OCI-LY1 (cell line): ENCODE data around the gene HIRIP3.

Source experiments
- H2AFZ ChIP-seq: fragments of 200-600 bp; sonication (generic), shearing (Covaris generic); 2 replicates; pipeline ENCODE4 v1.6.0; 2014; ENCODE audit warnings: antibody characterized with exemption, mild to moderate bottlenecking, low read length
- H3F3A ChIP-seq: fragments of 200-600 bp; sonication (generic), shearing (Covaris generic); 2 replicates; pipeline ENCODE4 v1.6.0; 2014; ENCODE audit warnings: mild to moderate bottlenecking, antibody characterized with exemption, low read length, moderate library complexity; ENCODE audit not compliant: insufficient read depth
- H3K27ac ChIP-seq: fragments of 200-600 bp; sonication (generic); 2 replicates; pipeline ENCODE4 v1.5.1; 2014; ENCODE audit warnings: low read length, mixed run types, mild to moderate bottlenecking, low read depth; ENCODE audit not compliant: poor library complexity, severe bottlenecking
- H3K27me3 ChIP-seq: fragments of 200-600 bp; sonication (generic); 2 replicates; pipeline ENCODE4 v1.6.0; 2014; ENCODE audit warnings: antibody characterized with exemption, mild to moderate bottlenecking, low read length, moderate library complexity; ENCODE audit not compliant: insufficient read depth
- H3K36me3 ChIP-seq: fragments of 200-600 bp; sonication (generic); 2 replicates; pipeline ENCODE4 v1.6.1; 2014; ENCODE audit warnings: mild to moderate bottlenecking, antibody characterized with exemption, low read length, moderate library complexity, mixed read lengths; ENCODE audit not compliant: insufficient read depth
- H3K4me1 ChIP-seq: fragments of 200-600 bp; sonication (generic); 2 replicates; pipeline ENCODE4 v1.5.1; 2014; ENCODE audit warnings: mild to moderate bottlenecking, low read length, moderate library complexity; ENCODE audit not compliant: insufficient read depth, severe bottlenecking
- H3K4me2 ChIP-seq: fragments of 200-600 bp; sonication (generic), shearing (Covaris generic); 2 replicates; pipeline ENCODE4 v1.6.1; 2014; ENCODE audit warnings: low read length
- H3K4me3 ChIP-seq: fragments of 200-600 bp; sonication (generic); 2 replicates; pipeline ENCODE4 v1.5.1; 2014; ENCODE audit warnings: low read length, low read depth, mild to moderate bottlenecking, mixed read lengths; ENCODE audit not compliant: poor library complexity, severe bottlenecking
- H3K79me2 ChIP-seq: fragments of 200-600 bp; shearing (Covaris generic); 2 replicates; pipeline ENCODE4 v1.6.1; 2016; ENCODE audit warnings: mixed run types, low read length, mixed read lengths; ENCODE audit not compliant: insufficient read depth
- H3K9ac ChIP-seq: fragments of 200-600 bp; sonication (generic), shearing (Covaris generic); 2 replicates; pipeline ENCODE4 v1.6.1; 2014; ENCODE audit warnings: mild to moderate bottlenecking, low read length, mixed read lengths
- H3K9me2 ChIP-seq: fragments of 200-600 bp; sonication (generic), shearing (Covaris generic); 2 replicates; pipeline ENCODE4 v1.6.1; 2014; ENCODE audit warnings: low read depth, mild to moderate bottlenecking, low read length, mixed read lengths
- H3K9me3 ChIP-seq: fragments of 200-600 bp; shearing (Covaris generic); 2 replicates; pipeline ENCODE4 v1.6.1; 2014; ENCODE audit warnings: low read length, mixed read lengths
- H4K20me1 ChIP-seq: fragments of 200-600 bp; sonication (generic), shearing (Covaris generic); 2 replicates; pipeline ENCODE4 v1.6.0; 2016; ENCODE audit warnings: mild to moderate bottlenecking, low read length; ENCODE audit not compliant: insufficient read depth
- CTCF ChIP-seq: fragments of 200-600 bp; sonication (generic), shearing (Covaris generic); IDR thresholded peaks from 2 replicates; pipeline ENCODE4 v1.5.1; 2017; ENCODE audit warnings: mild to moderate bottlenecking, antibody characterized with exemption, low read length, moderate library complexity, mixed read lengths
- EZH2 ChIP-seq: fragments of 200-600 bp; sonication (generic), shearing (Covaris generic); IDR thresholded peaks from 2 replicates; pipeline ENCODE4 v1.8.0; 2017; ENCODE audit warnings: borderline replicate concordance, mixed run types, mild to moderate bottlenecking, antibody characterized with exemption, low read length, moderate library complexity, mixed read lengths

The HIRIP3 gene

GRCh38 chr16:29986231-29986630 lies 9.2 kb downstream of the HIRIP3 start:
- H3K36me3 ChIP-seq: peaks cover 96% of the 10 kb centered on the region
- H2AFZ ChIP-seq: no peak overlapping the region
- H3F3A ChIP-seq: no peaks in the 10 kb centered on the region
- H3K4me1 ChIP-seq: no peaks in the 10 kb centered on the region
- H3K4me2 ChIP-seq: no peak overlapping the region
- no peaks in the 10 kb centered on the region for H3K9me2 ChIP-seq
- no peak overlapping the region for H3K4me3 ChIP-seq
- no peaks in the 10 kb centered on the region for H4K20me1 ChIP-seq
- H3K9me3 ChIP-seq: no peaks in the 10 kb centered on the region
- no peaks in the 10 kb centered on the region for H3K27me3 ChIP-seq
- H3K9ac ChIP-seq: no peak overlapping the region
- TF ChIP-seq CTCF (no peak), EZH2 (no peak)
- no peaks in the 10 kb centered on the region for H3K79me2 ChIP-seq
- H3K27ac ChIP-seq: no peak overlapping the region

- Histone ChIP-seq H3K9ac (no peak overlapping the region), H3K79me2 (no peaks in the 10 kb centered on the region), H3K4me1 (no peaks in the 10 kb centered on the region), H3K27ac (no peak overlapping the region), H3K4me3 (no peak overlapping the region), H3K9me3 (no peaks in the 10 kb centered on the region), H3F3A (no peaks in the 10 kb centered on the region), H3K36me3 (peaks cover 100% of the 10 kb centered on the region), H4K20me1 (no peaks in the 10 kb centered on the region), H3K9me2 (no peaks in the 10 kb centered on the region), H2AFZ (no peak overlapping the region), H3K27me3 (no peaks in the 10 kb centered on the region), H3K4me2 (no peak overlapping the region)
- TF ChIP-seq EZH2 (no peak), CTCF (no peak)
These were observed 10.1 kb downstream of the HIRIP3 start for GRCh38 chr16:29985271-29985811.

- H3K9me2 ChIP-seq: no peaks in the 10 kb centered on the region
These were observed 10.7 kb downstream of the HIRIP3 start for GRCh38 chr16:29984764-29985147.

More at GRCh38 chr16:29984764-29985147, 10.7 kb downstream of the HIRIP3 start:
- Histone ChIP-seq H2AFZ (no peak overlapping the region), H3K4me1 (no peaks in the 10 kb centered on the region), H3K4me2 (no peak overlapping the region), H3K4me3 (no peak overlapping the region), H3K9ac (no peak overlapping the region), H3F3A (no peaks in the 10 kb centered on the region), H3K9me3 (no peaks in the 10 kb centered on the region), H4K20me1 (no peaks in the 10 kb centered on the region), H3K79me2 (no peaks in the 10 kb centered on the region), H3K27me3 (no peaks in the 10 kb centered on the region), H3K27ac (no peak overlapping the region), H3K36me3 (peaks cover 100% of the 10 kb centered on the region)
- no peak for TF ChIP-seq EZH2
- no peak for TF ChIP-seq CTCF
